GM23248 (cell line): Measurements from ENCODE around the gene ZNF134.
A peak's percentile ranks its signal among the peaks of the same experiment; 100 is the strongest.

Source experiments
- EZH2 ChIP-seq: fragments of 200-600 bp; sonication (generic); IDR thresholded peaks from 2 replicates; pipeline ENCODE4 v1.6.1; 2018; ENCODE audit warnings: antibody characterized with exemption, mild to moderate bottlenecking; ENCODE audit not compliant: insufficient read depth, poor library complexity, severe bottlenecking
- EZH2phosphoT487 ChIP-seq: fragments of 200-600 bp; sonication (generic); IDR thresholded peaks from 2 replicates; pipeline ENCODE4 v1.6.1; 2018; ENCODE audit warnings: antibody characterized with exemption, moderate library complexity, mild to moderate bottlenecking, low read depth; ENCODE audit not compliant: insufficient read depth

- 0 out of 2 replicates have a peak, but pooled peaks have one; percentile 71 for TF ChIP-seq EZH2phosphoT487
- TF ChIP-seq EZH2 = no peak
Measured at GRCh38 chr19:57587529-57587928, 26.5 kb upstream of the ZNF134 start.
